ENCODE data around the gene SLC22A4. TPM values are rescaled to one million over a fixed set of nuclear protein-coding genes. Genes with fewer than 3 reads are reported as not detected.
A peak's percentile ranks its signal among the peaks of the same experiment; 100 is the strongest.

Gene SLC22A4
- total RNA-seq = 1 to 10 TPM; 1.9 to 2.0 TPM

- peak; percentile 91 for DNase-seq
- H3K27me3 Mint-ChIP-seq (ENCODE audit: low read depth) = peaks cover 14% of the 10 kb centered on the region
- CTCF ChIA-PET = interaction anchor here (0.6 to 2.1 kb wide), 11 partner anchors 9 to 211 kb away, joined by 3 to 6 read pairs (median 4); partner anchors contain the start of gene SLC22A5
- H3K4me3 Mint-ChIP-seq = peak within 1 kb of the TSS; percentile 92
- H3K4me1 Mint-ChIP-seq (ENCODE audit: low read depth) = peaks cover 24% of the 10 kb centered on the region
- peak within 1 kb of the TSS; percentile 90 for H3K27ac Mint-ChIP-seq
- no peaks in the 10 kb centered on the region for H3K9me3 Mint-ChIP-seq
- H3K36me3 Mint-ChIP-seq (ENCODE audit: low read depth) = no peaks in the 10 kb centered on the region
- intact Hi-C loops (cut with micrococcal nuclease) = loop anchor here (1.0 to 10.0 kb wide), 10 partner anchors 131 to 759 kb away; partner anchors contain the start of genes CCNI2, FNIP1, GDF9 and RAD50
These were observed at the start of gene SLC22A4 for GRCh38 chr5:132293992-132294727. TSS of gene SLC22A4 (plus strand) at chr5:132294394. CDS start at chr5:132294617, 223 bp downstream.

GRCh38 chr5:132245593-132245992, 48.6 kb upstream of the SLC22A4 start:
- H3K4me1 Mint-ChIP-seq (ENCODE audit: low read depth) = no peaks in the 10 kb centered on the region
- CTCF ChIA-PET = no interaction called here
- peaks cover 4% of the 10 kb centered on the region for H3K36me3 Mint-ChIP-seq (ENCODE audit: low read depth)
- no peak overlapping the region for H3K27ac Mint-ChIP-seq
- no peak overlapping the region for H3K4me3 Mint-ChIP-seq
- peaks cover 17% of the 10 kb centered on the region for H3K27me3 Mint-ChIP-seq (ENCODE audit: low read depth)
- H3K9me3 Mint-ChIP-seq = peaks cover 30% of the 10 kb centered on the region
- intact Hi-C loops (cut with micrococcal nuclease) = no loop called here
- no peak for DNase-seq

GRCh38 chr5:132246806-132247205, 47.4 kb upstream of the SLC22A4 start:
- intact Hi-C loops (cut with micrococcal nuclease) = no loop called here
- CTCF ChIA-PET = interaction anchor here (0.9 to 6.3 kb wide), 2 partner anchors 9 to 204 kb away, joined by 4 to 52 read pairs; no protein-coding TSS in a partner anchor
- peaks cover 27% of the 10 kb centered on the region for H3K9me3 Mint-ChIP-seq

GRCh38 chr5:132250547-132250946, 43.6 kb upstream of the SLC22A4 start:
- Mint-ChIP-seq H3K4me1 (ENCODE audit: low read depth) (no peaks in the 10 kb centered on the region), H3K4me3 (no peak overlapping the region), H3K9me3 (peaks cover 14% of the 10 kb centered on the region), H3K27me3 (ENCODE audit: low read depth) (peaks cover 2% of the 10 kb centered on the region), H3K36me3 (ENCODE audit: low read depth) (no peaks in the 10 kb centered on the region), H3K27ac (no peak overlapping the region)
- intact Hi-C loops (cut with micrococcal nuclease) = no loop called here
- no peak for DNase-seq
- CTCF ChIA-PET = interaction anchor here (6.3 kb wide), 1 partner anchor 12 kb away, joined by 52 read pairs; no protein-coding TSS in a partner anchor

More at GRCh38 chr5:132246806-132247205, 47.4 kb upstream of the SLC22A4 start:
- Mint-ChIP-seq H3K27me3 (ENCODE audit: low read depth) (peaks cover 17% of the 10 kb centered on the region), H3K27ac (no peak overlapping the region), H3K4me3 (no peak overlapping the region), H3K36me3 (ENCODE audit: low read depth) (peaks cover 4% of the 10 kb centered on the region), H3K4me1 (ENCODE audit: low read depth) (no peaks in the 10 kb centered on the region)
- DNase-seq = no peak

GRCh38 chr5:132251220-132251725, 42.9 kb upstream of the SLC22A4 start:
- peak; percentile 2 for DNase-seq
- Mint-ChIP-seq H3K9me3 (peaks cover 7% of the 10 kb centered on the region), H3K27ac (no peak overlapping the region), H3K27me3 (ENCODE audit: low read depth) (peaks cover 4% of the 10 kb centered on the region), H3K4me3 (no peak overlapping the region), H3K36me3 (ENCODE audit: low read depth) (no peaks in the 10 kb centered on the region), H3K4me1 (ENCODE audit: low read depth) (no peaks in the 10 kb centered on the region)
- CTCF ChIA-PET = interaction anchor here (6.3 kb wide), 1 partner anchor 13 kb away, joined by 52 read pairs; no protein-coding TSS in a partner anchor
- intact Hi-C loops (cut with micrococcal nuclease) = no loop called here

GRCh38 chr5:132253008-132253441, 41.2 kb upstream of the SLC22A4 start:
- CTCF ChIA-PET = interaction anchor here (0.7 kb wide), 1 partner anchor 80 kb away, joined by 3 read pairs; no protein-coding TSS in a partner anchor
- DNase-seq = peak; percentile 0
- Mint-ChIP-seq H3K36me3 (ENCODE audit: low read depth) (no peaks in the 10 kb centered on the region), H3K9me3 (no peaks in the 10 kb centered on the region), H3K27me3 (ENCODE audit: low read depth) (peaks cover 9% of the 10 kb centered on the region), H3K4me1 (ENCODE audit: low read depth) (peaks cover 2% of the 10 kb centered on the region), H3K27ac (no peak overlapping the region), H3K4me3 (no peak overlapping the region)
- intact Hi-C loops (cut with micrococcal nuclease) = no loop called here

- Mint-ChIP-seq H3K4me1 (ENCODE audit: low read depth) (peaks cover 2% of the 10 kb centered on the region), H3K9me3 (no peaks in the 10 kb centered on the region), H3K27me3 (ENCODE audit: low read depth) (peaks cover 12% of the 10 kb centered on the region), H3K36me3 (ENCODE audit: low read depth) (no peaks in the 10 kb centered on the region), H3K27ac (no peak overlapping the region), H3K4me3 (no peak overlapping the region)
- intact Hi-C loops (cut with micrococcal nuclease) = no loop called here
- DNase-seq = peak; percentile 2
- CTCF ChIA-PET = interaction anchor here (0.7 to 1.3 kb wide), 2 partner anchors 16 to 79 kb away, joined by 3 to 5 read pairs; no protein-coding TSS in a partner anchor
These were observed 40.5 kb upstream of the SLC22A4 start for GRCh38 chr5:132253452-132254320.

- Mint-ChIP-seq H3K27me3 (ENCODE audit: low read depth) (peaks cover 12% of the 10 kb centered on the region), H3K36me3 (ENCODE audit: low read depth) (no peaks in the 10 kb centered on the region), H3K4me1 (ENCODE audit: low read depth) (peaks cover 2% of the 10 kb centered on the region), H3K27ac (no peak overlapping the region), H3K9me3 (no peaks in the 10 kb centered on the region), H3K4me3 (no peak overlapping the region)
- intact Hi-C loops (cut with micrococcal nuclease) = no loop called here
- no peak for DNase-seq
- CTCF ChIA-PET = interaction anchor here (1.3 kb wide), 1 partner anchor 17 kb away, joined by 5 read pairs; no protein-coding TSS in a partner anchor
These were observed 39.7 kb upstream of the SLC22A4 start for GRCh38 chr5:132254321-132254977.

GRCh38 chr5:132256086-132256782, 38.0 kb upstream of the SLC22A4 start:
- Mint-ChIP-seq H3K27ac (no peak overlapping the region), H3K4me3 (no peak overlapping the region), H3K36me3 (ENCODE audit: low read depth) (no peaks in the 10 kb centered on the region), H3K27me3 (ENCODE audit: low read depth) (peaks cover 12% of the 10 kb centered on the region), H3K9me3 (no peaks in the 10 kb centered on the region), H3K4me1 (ENCODE audit: low read depth) (peaks cover 14% of the 10 kb centered on the region)
- intact Hi-C loops (cut with micrococcal nuclease) = no loop called here
- peak; percentile 3 for DNase-seq
- CTCF ChIA-PET = interaction anchor here (2.2 kb wide), 1 partner anchor 18 kb away, joined by 9 read pairs; no protein-coding TSS in a partner anchor

- Mint-ChIP-seq H3K9me3 (no peaks in the 10 kb centered on the region), H3K4me3 (no peak overlapping the region), H3K27me3 (ENCODE audit: low read depth) (peaks cover 12% of the 10 kb centered on the region), H3K36me3 (ENCODE audit: low read depth) (no peaks in the 10 kb centered on the region), H3K4me1 (ENCODE audit: low read depth) (peaks cover 14% of the 10 kb centered on the region), H3K27ac (no peak overlapping the region)
- DNase-seq = peak; percentile 1
- intact Hi-C loops (cut with micrococcal nuclease) = no loop called here
- CTCF ChIA-PET = interaction anchor here (2.2 kb wide), 1 partner anchor 18 kb away, joined by 9 read pairs; no protein-coding TSS in a partner anchor
These were observed 37.4 kb upstream of the SLC22A4 start for GRCh38 chr5:132256783-132257130.

Data from activated naive CD4-positive, alpha-beta T cell treated with anti-CD3 and anti-CD28 coated beads for 36 hours (primary cell).